WTC11 (cell line): ENCODE results near the gene NCKIPSD. TPM values are rescaled to one million over a fixed set of nuclear protein-coding genes. Genes with fewer than 3 reads are reported as not detected.
A peak's percentile ranks its signal among the peaks of the same experiment; 100 is the strongest.

Experiments used
- ATAC-seq: fragments of 200-7000 bp; cut with Tn5 transposase; 2 replicates; pipeline ENCODE4 v1.10.0; 2021; ENCODE audit warnings: mild to moderate bottlenecking, moderate library complexity
- CTCF ChIA-PET: fragments of 300-600 bp; sonication (Branson Sonifier 250); formaldehyde crosslinking; loops from one replicate; lab custom pipeline; 2021; ENCODE audit warnings: antibody characterized with exemption; lab: Charles Lee
- POLR2A ChIA-PET: fragments of 350-600 bp; sonication (Branson Sonifier 250); formaldehyde crosslinking; loops from one replicate; lab custom pipeline; 2021; ENCODE audit warnings: antibody characterized with exemption; lab: Charles Lee
- DNase-seq: peaks from one replicate; pipeline ENCODE4 v3.0.0; 2021; ENCODE audit warnings: low spot score
- H3K27ac Mint-ChIP-seq: 2 replicates; pipeline ENCODE4 v1.8.0; 2021; ENCODE audit warnings: mixed read lengths
- H3K27me3 Mint-ChIP-seq: 2 replicates; pipeline ENCODE4 v1.8.0; 2021; ENCODE audit warnings: low read depth, mild to moderate bottlenecking, moderate library complexity, mixed read lengths
- H3K36me3 Mint-ChIP-seq: 2 replicates; pipeline ENCODE4 v1.8.0; 2021; ENCODE audit warnings: mixed read lengths
- H3K4me1 Mint-ChIP-seq: 2 replicates; pipeline ENCODE4 v1.8.0; 2022; ENCODE audit warnings: mixed read lengths
- H3K4me3 Mint-ChIP-seq: 2 replicates; pipeline ENCODE4 v1.8.0; 2021; ENCODE audit warnings: mild to moderate bottlenecking, moderate library complexity, mixed read lengths
- H3K9me3 Mint-ChIP-seq: 2 replicates; pipeline ENCODE4 v1.8.0; 2021; ENCODE audit warnings: mixed read lengths
- CDX4 ChIP-seq: fragments of 250-450 bp; sonication (Bioruptor Pico); IDR thresholded peaks from 2 replicates; pipeline ENCODE4 v1.9.0; 2021; ENCODE audit warnings: moderate library complexity, mild to moderate bottlenecking, inconsistent platforms, borderline replicate concordance
- CREM ChIP-seq: sonication (generic); formaldehyde crosslinking; IDR thresholded peaks from 2 replicates; pipeline ENCODE4 v1.8.1; 2022; ENCODE audit warnings: mild to moderate bottlenecking, missing genetic modification reagents, moderate library complexity
- E2F4 ChIP-seq: sonication (generic); formaldehyde crosslinking; IDR thresholded peaks from 2 replicates; pipeline ENCODE4 v1.8.1; 2022; ENCODE audit warnings: low read depth, mild to moderate bottlenecking, moderate library complexity, missing genetic modification reagents, borderline replicate concordance
- ERG ChIP-seq: fragments of 250-450 bp; sonication (Bioruptor Pico); IDR thresholded peaks from 2 replicates; pipeline ENCODE4 v1.8.0; 2021; ENCODE audit warnings: mild to moderate bottlenecking
- FOXK1 ChIP-seq: sonication (generic); formaldehyde crosslinking; IDR thresholded peaks from 2 replicates; pipeline ENCODE4 v1.8.0; 2022; ENCODE audit warnings: mild to moderate bottlenecking, moderate library complexity, missing genetic modification reagents
- GABPB1 ChIP-seq: sonication (generic); formaldehyde crosslinking; IDR thresholded peaks from 2 replicates; pipeline ENCODE4 v1.8.1; 2023; ENCODE audit warnings: mild to moderate bottlenecking, missing genetic modification reagents
- MXD4 ChIP-seq: fragments of 250-450 bp; sonication (Bioruptor Pico); IDR thresholded peaks from 2 replicates; pipeline ENCODE4 v1.8.0; 2021; ENCODE audit warnings: mild to moderate bottlenecking, moderate library complexity, borderline replicate concordance
- NR2C2 ChIP-seq: sonication (generic); formaldehyde crosslinking; IDR thresholded peaks from 2 replicates; pipeline ENCODE4 v1.8.0; 2022; ENCODE audit warnings: mild to moderate bottlenecking, missing genetic modification reagents
- TEAD4 ChIP-seq: sonication (generic); formaldehyde crosslinking; IDR thresholded peaks from 2 replicates; pipeline ENCODE4 v1.8.0; 2022; ENCODE audit warnings: mild to moderate bottlenecking, missing genetic modification reagents
- ZBTB21 ChIP-seq: sonication (generic); formaldehyde crosslinking; IDR thresholded peaks from 2 replicates; pipeline ENCODE4 v1.8.1; 2023; ENCODE audit warnings: mild to moderate bottlenecking, missing genetic modification reagents, borderline replicate concordance
- ZNF219 ChIP-seq: sonication (generic); formaldehyde crosslinking; IDR thresholded peaks from 2 replicates; pipeline ENCODE4 v1.8.0; 2023; ENCODE audit warnings: missing genetic modification reagents, mild to moderate bottlenecking, borderline replicate concordance
- ZNF317 ChIP-seq: sonication (generic); formaldehyde crosslinking; IDR thresholded peaks from 2 replicates; pipeline ENCODE4 v1.8.1; 2023; ENCODE audit warnings: low read depth, mild to moderate bottlenecking, moderate library complexity, missing genetic modification reagents, borderline replicate concordance
- total RNA-seq: library from RNA; stranded (reverse); gene quantifications from 3 replicates; pipeline ENCODE4 v1.2.3, GENCODE V29; 2021
- TF ChIP-seq, protein P1 (sequence below): sonication (generic); formaldehyde crosslinking; IDR thresholded peaks from 2 replicates; pipeline ENCODE4 v1.8.1; 2023; ENCODE audit warnings: mild to moderate bottlenecking, moderate library complexity, missing genetic modification reagents
- TF ChIP-seq, protein P2 (sequence below): fragments of 250-450 bp; sonication (Bioruptor Pico); IDR thresholded peaks from 2 replicates; pipeline ENCODE4 v1.9.0; 2021; ENCODE audit warnings: mild to moderate bottlenecking
- TF ChIP-seq, protein P3 (sequence below): fragments of 200-600 bp; IDR thresholded peaks from 2 replicates; pipeline ENCODE4 v1.8.0; 2022; ENCODE audit warnings: antibody characterized with exemption
- TF ChIP-seq, protein P4 (sequence below): sonication (generic); formaldehyde crosslinking; IDR thresholded peaks from 2 replicates; pipeline ENCODE4 v1.8.1; 2022; ENCODE audit warnings: mild to moderate bottlenecking, moderate library complexity, missing genetic modification reagents
- TF ChIP-seq, protein P5 (sequence below): sonication (generic); formaldehyde crosslinking; IDR thresholded peaks from 2 replicates; pipeline ENCODE4 v1.8.1; 2023; ENCODE audit warnings: mild to moderate bottlenecking, missing genetic modification reagents
- TF ChIP-seq, protein P6 (sequence below): fragments of 250-450 bp; sonication (Bioruptor Pico); conservative IDR thresholded peaks from 2 replicates; pipeline ENCODE4 v1.9.0; 2021; ENCODE audit warnings: mild to moderate bottlenecking

Gene NCKIPSD
- total RNA-seq, 1 experiment from 2014 or later: 40.1 TPM

DNA sequence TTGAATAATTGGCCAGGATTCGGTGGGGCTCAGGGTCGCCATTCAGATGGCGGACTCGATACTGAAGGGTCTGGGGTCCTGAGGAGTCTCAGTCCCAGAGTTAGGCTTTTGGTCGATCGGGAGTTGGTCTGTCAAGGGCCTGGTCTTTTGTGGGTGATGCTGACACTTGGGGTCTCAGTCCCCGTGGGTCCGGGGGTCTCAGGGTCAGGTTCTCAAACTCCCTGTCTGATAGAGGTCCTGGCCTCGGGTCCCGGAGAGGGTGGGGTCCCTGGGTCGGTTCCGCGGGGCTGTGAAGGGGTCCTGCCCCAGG, 467 bp downstream of the NCKIPSD start:
- no peak for DNase-seq
- Mint-ChIP-seq H3K4me3 (peak overlapping the region; percentile 89), H3K4me1 (peaks cover 16% of the 10 kb centered on the region), H3K27me3 (no peaks in the 10 kb centered on the region)
- CTCF ChIA-PET: interaction anchor here (0.7 to 2.4 kb wide), 18 partner anchors 11 to 337 kb away, joined by 3 to 27 read pairs (median 6); partner anchors contain the start of genes CCDC51, CELSR3, NDUFAF3 and SLC26A6
- TF ChIP-seq FOXK1 (CRISPR knock-in tag): no peak
- TF ChIP-seq, all 79 proteins: peak for 0
- no peaks in the 10 kb centered on the region for H3K9me3 Mint-ChIP-seq
- POLR2A ChIA-PET: interaction anchor here (1.3 to 1.5 kb wide), 2 partner anchors 10 to 32 kb away, joined by 4 to 6 read pairs; partner anchors contain the start of gene IP6K2
- ATAC-seq: no peak
- no peak overlapping the region for H3K27ac Mint-ChIP-seq
- H3K36me3 Mint-ChIP-seq: peaks cover 52% of the 10 kb centered on the region

GRCh38 chr3:48684480-48685143, 1.1 kb downstream of the NCKIPSD start:
- POLR2A ChIA-PET: interaction anchor here (0.9 to 1.3 kb wide), 3 partner anchors 11 to 32 kb away, joined by 3 to 8 read pairs (median 4); partner anchors contain the start of gene IP6K2

More at GRCh38 chr3:48684480-48685143, 1.1 kb downstream of the NCKIPSD start:
- no peak for DNase-seq
- TF ChIP-seq, protein P1, sequence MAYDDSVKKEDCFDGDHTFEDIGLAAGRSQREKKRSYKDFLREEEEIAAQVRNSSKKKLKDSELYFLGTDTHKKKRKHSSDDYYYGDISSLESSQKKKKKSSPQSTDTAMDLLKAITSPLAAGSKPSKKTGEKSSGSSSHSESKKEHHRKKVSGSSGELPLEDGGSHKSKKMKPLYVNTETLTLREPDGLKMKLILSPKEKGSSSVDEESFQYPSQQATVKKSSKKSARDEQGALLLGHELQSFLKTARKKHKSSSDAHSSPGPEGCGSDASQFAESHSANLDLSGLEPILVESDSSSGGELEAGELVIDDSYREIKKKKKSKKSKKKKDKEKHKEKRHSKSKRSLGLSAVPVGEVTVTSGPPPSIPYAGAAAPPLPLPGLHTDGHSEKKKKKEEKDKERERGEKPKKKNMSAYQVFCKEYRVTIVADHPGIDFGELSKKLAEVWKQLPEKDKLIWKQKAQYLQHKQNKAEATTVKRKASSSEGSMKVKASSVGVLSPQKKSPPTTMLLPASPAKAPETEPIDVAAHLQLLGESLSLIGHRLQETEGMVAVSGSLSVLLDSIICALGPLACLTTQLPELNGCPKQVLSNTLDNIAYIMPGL (CRISPR knock-in tag): no peak
- TF ChIP-seq TEAD4 (CRISPR knock-in tag) (no peak), ERG (CRISPR knock-in tag) (no peak), ZNF219 (CRISPR knock-in tag) (no peak), CREM (CRISPR knock-in tag) (no peak), ZBTB21 (CRISPR knock-in tag) (no peak), CDX4 (CRISPR knock-in tag) (no peak), FOXK1 (CRISPR knock-in tag) (no peak), MXD4 (CRISPR knock-in tag) (no peak), ZNF317 (CRISPR knock-in tag) (no peak), E2F4 (CRISPR knock-in tag) (no peak), NR2C2 (CRISPR knock-in tag) (no peak), GABPB1 (CRISPR knock-in tag) (no peak)
- TF ChIP-seq, protein P2, sequence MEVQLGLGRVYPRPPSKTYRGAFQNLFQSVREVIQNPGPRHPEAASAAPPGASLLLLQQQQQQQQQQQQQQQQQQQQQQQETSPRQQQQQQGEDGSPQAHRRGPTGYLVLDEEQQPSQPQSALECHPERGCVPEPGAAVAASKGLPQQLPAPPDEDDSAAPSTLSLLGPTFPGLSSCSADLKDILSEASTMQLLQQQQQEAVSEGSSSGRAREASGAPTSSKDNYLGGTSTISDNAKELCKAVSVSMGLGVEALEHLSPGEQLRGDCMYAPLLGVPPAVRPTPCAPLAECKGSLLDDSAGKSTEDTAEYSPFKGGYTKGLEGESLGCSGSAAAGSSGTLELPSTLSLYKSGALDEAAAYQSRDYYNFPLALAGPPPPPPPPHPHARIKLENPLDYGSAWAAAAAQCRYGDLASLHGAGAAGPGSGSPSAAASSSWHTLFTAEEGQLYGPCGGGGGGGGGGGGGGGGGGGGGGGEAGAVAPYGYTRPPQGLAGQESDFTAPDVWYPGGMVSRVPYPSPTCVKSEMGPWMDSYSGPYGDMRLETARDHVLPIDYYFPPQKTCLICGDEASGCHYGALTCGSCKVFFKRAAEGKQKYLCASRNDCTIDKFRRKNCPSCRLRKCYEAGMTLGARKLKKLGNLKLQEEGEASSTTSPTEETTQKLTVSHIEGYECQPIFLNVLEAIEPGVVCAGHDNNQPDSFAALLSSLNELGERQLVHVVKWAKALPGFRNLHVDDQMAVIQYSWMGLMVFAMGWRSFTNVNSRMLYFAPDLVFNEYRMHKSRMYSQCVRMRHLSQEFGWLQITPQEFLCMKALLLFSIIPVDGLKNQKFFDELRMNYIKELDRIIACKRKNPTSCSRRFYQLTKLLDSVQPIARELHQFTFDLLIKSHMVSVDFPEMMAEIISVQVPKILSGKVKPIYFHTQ (CRISPR knock-in tag): no peak
- TF ChIP-seq, protein P3, sequence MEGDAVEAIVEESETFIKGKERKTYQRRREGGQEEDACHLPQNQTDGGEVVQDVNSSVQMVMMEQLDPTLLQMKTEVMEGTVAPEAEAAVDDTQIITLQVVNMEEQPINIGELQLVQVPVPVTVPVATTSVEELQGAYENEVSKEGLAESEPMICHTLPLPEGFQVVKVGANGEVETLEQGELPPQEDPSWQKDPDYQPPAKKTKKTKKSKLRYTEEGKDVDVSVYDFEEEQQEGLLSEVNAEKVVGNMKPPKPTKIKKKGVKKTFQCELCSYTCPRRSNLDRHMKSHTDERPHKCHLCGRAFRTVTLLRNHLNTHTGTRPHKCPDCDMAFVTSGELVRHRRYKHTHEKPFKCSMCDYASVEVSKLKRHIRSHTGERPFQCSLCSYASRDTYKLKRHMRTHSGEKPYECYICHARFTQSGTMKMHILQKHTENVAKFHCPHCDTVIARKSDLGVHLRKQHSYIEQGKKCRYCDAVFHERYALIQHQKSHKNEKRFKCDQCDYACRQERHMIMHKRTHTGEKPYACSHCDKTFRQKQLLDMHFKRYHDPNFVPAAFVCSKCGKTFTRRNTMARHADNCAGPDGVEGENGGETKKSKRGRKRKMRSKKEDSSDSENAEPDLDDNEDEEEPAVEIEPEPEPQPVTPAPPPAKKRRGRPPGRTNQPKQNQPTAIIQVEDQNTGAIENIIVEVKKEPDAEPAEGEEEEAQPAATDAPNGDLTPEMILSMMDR: no peak
- TF ChIP-seq, protein P4, sequence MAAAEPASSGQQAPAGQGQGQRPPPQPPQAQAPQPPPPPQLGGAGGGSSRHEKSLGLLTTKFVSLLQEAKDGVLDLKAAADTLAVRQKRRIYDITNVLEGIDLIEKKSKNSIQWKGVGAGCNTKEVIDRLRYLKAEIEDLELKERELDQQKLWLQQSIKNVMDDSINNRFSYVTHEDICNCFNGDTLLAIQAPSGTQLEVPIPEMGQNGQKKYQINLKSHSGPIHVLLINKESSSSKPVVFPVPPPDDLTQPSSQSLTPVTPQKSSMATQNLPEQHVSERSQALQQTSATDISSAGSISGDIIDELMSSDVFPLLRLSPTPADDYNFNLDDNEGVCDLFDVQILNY (CRISPR knock-in tag): no peak
- TF ChIP-seq, protein P5, sequence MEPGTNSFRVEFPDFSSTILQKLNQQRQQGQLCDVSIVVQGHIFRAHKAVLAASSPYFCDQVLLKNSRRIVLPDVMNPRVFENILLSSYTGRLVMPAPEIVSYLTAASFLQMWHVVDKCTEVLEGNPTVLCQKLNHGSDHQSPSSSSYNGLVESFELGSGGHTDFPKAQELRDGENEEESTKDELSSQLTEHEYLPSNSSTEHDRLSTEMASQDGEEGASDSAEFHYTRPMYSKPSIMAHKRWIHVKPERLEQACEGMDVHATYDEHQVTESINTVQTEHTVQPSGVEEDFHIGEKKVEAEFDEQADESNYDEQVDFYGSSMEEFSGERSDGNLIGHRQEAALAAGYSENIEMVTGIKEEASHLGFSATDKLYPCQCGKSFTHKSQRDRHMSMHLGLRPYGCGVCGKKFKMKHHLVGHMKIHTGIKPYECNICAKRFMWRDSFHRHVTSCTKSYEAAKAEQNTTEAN (CRISPR knock-in tag): no peak
- TF ChIP-seq, protein P6, sequence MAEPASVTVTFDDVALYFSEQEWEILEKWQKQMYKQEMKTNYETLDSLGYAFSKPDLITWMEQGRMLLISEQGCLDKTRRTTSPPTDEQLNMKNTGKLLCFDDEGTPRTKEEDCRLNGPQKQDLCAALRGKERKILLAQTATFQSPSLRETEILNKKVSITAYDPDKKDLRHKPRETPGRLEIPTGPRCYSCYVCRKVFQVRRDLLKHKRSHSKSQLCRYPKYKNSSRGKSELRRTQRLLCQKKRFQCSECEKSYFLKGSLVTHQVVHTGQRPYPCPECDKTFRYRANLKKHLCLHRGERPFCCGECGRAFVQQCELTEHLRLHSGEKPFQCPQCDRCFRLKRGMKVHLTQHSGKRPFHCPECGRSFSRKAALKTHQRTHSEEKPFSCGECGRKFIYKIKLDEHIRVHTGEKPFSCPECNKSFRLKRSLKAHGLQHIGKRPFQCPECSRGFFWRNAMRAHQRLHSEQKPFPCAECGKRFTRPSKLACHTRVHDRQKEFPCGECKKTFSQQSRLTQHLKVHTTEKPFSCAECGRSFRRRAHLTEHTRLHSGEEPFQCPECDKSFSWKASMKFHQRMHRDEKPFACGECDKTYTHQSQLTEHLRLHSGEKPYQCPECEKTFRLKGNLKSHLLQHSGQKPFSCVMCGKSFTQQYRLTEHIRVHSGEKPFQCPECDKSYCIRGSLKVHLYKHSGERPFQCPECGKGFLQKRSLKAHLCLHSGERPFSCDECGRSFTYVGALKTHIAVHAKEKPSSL (CRISPR knock-in tag): no peak
- no peak overlapping the region; the same call in 1 of the 2 replicates for H3K27ac Mint-ChIP-seq
- no peaks in the 10 kb centered on the region for H3K27me3 Mint-ChIP-seq
- CTCF ChIA-PET: interaction anchor here (0.7 to 2.4 kb wide), 8 partner anchors 20 to 409 kb away, joined by 3 to 13 read pairs (median 4); partner anchors contain the start of genes IP6K2, QRICH1 and SLC26A6
- peak overlapping the region; percentile 89 for H3K4me3 Mint-ChIP-seq
- ATAC-seq: no peak
- H3K36me3 Mint-ChIP-seq: peaks cover 52% of the 10 kb centered on the region
- no peaks in the 10 kb centered on the region for H3K9me3 Mint-ChIP-seq
- peaks cover 16% of the 10 kb centered on the region for H3K4me1 Mint-ChIP-seq
